MCF 10A (cell line): ENCODE data around the gene VPS13A. TPM values are rescaled to one million over a fixed set of nuclear protein-coding genes. Genes with fewer than 3 reads are reported as not detected.
A peak's percentile ranks its signal among the peaks of the same experiment; 100 is the strongest.

Experiments
- BruUV-seq: library from RNA; stranded (reverse); fragments of 400-500 nt; replicated peaks from 2 replicates; lab custom pipeline; 2021; lab: Mats Ljungman, UMichigan
- CTCF ChIA-PET: fragments of 300-600 bp; sonication (Branson Sonifier 250); formaldehyde crosslinking; extraction: SDS; loops from one replicate; lab custom pipeline; 2021; ENCODE audit warnings: antibody characterized with exemption, inconsistent platforms; lab: Yijun Ruan, JAX
- POLR2A ChIA-PET: fragments of 300-600, 350-650 bp; sonication (Branson Sonifier 250); formaldehyde crosslinking; extraction: SDS; loops from one replicate; lab custom pipeline; 2020; ENCODE audit warnings: antibody characterized with exemption, inconsistent platforms; lab: Yijun Ruan, JAX
- DNase-seq: peaks from one replicate; pipeline ENCODE4 v3.0.0-alpha.2; 2018; ENCODE audit not compliant: unreplicated experiment
- H3K27ac Mint-ChIP-seq: one replicate; pipeline ENCODE4 v1.8.0; 2022; ENCODE audit warnings: mild to moderate bottlenecking, low read depth, mixed read lengths; ENCODE audit not compliant: unreplicated experiment
- H3K27me3 Mint-ChIP-seq: one replicate; pipeline ENCODE4 v1.8.0; 2022; ENCODE audit warnings: mixed read lengths; ENCODE audit not compliant: insufficient read depth, unreplicated experiment
- H3K36me3 Mint-ChIP-seq: one replicate; pipeline ENCODE4 v1.8.0; 2022; ENCODE audit warnings: mild to moderate bottlenecking, moderate library complexity, mixed read lengths; ENCODE audit not compliant: insufficient read depth, unreplicated experiment
- H3K4me1 Mint-ChIP-seq: one replicate; pipeline ENCODE4 v1.8.0; 2022; ENCODE audit warnings: mixed read lengths; ENCODE audit not compliant: insufficient read depth, unreplicated experiment
- H3K4me3 Mint-ChIP-seq: one replicate; pipeline ENCODE4 v1.8.0; 2022; ENCODE audit warnings: mild to moderate bottlenecking, moderate library complexity, mixed read lengths; ENCODE audit not compliant: unreplicated experiment
- H3K9me3 Mint-ChIP-seq: one replicate; pipeline ENCODE4 v1.8.0; 2022; ENCODE audit warnings: mixed read lengths; ENCODE audit not compliant: unreplicated experiment
- CTCF ChIP-seq: fragments of 200-600 bp; IDR thresholded peaks from one replicate; pipeline ENCODE4 v1.8.0; 2022; ENCODE audit warnings: antibody characterized with exemption, mild to moderate bottlenecking; ENCODE audit not compliant: unreplicated experiment
- intact Hi-C: fragments of 100-400 bp; cut with micrococcal nuclease; formaldehyde crosslinking; loops from 2 replicates; pipeline ENCODE4 v1.14.1; 2022
- total RNA-seq: library from RNA; stranded (reverse); gene quantifications from 2 replicates; pipeline ENCODE4 v1.2.3, GENCODE V29; 2022

Gene VPS13A
- total RNA-seq, 1 experiment from 2014 or later, result 29.6 TPM

- BruUV-seq, result no TSS peak
- Mint-ChIP-seq H3K36me3 (no peaks in the 10 kb centered on the region), H3K9me3 (no peaks in the 10 kb centered on the region), H3K27ac (no peak overlapping the region), H3K27me3 (no peaks in the 10 kb centered on the region), H3K4me3 (no peak overlapping the region), H3K4me1 (peaks cover 41% of the 10 kb centered on the region)
- ChIA-PET POLR2A (interaction anchor here (1.2 to 3.5 kb wide), 8 partner anchors 20 to 713 kb away, joined by 3 to 17 read pairs (median 6); partner anchors contain the start of gene VPS13A), CTCF (interaction anchor here (0.5 to 8.2 kb wide), 10 partner anchors 8 to 762 kb away, joined by 3 to 100 read pairs (median 4); partner anchors contain the start of gene RFK)
- no peak for DNase-seq
- intact Hi-C loops, result no loop called here
- TF ChIP-seq CTCF, result no peak
Measured at GRCh38 chr9:77156646-77157371, 20.5 kb upstream of the VPS13A start.

GRCh38 chr9:77158772-77159513 lies 18.4 kb upstream of the VPS13A start:
- Mint-ChIP-seq H3K4me3 (peak overlapping the region; percentile 17), H3K4me1 (peaks cover 50% of the 10 kb centered on the region), H3K36me3 (no peaks in the 10 kb centered on the region), H3K9me3 (no peaks in the 10 kb centered on the region), H3K27me3 (no peaks in the 10 kb centered on the region), H3K27ac (peak overlapping the region; percentile 53)
- peak; percentile 71 for DNase-seq
- TF ChIP-seq CTCF, result no peak
- ChIA-PET POLR2A (interaction anchor here (0.6 to 3.5 kb wide), 15 partner anchors 8 to 765 kb away, joined by 3 to 17 read pairs (median 4); partner anchors contain the start of genes RFK and VPS13A), CTCF (interaction anchor here (0.7 to 8.2 kb wide), 9 partner anchors 8 to 500 kb away, joined by 3 to 100 read pairs (median 4); partner anchors contain the start of gene VPS13A)
- no TSS peak for BruUV-seq
- intact Hi-C loops, result no loop called here

GRCh38 chr9:77161191-77161590 lies 16.1 kb upstream of the VPS13A start:
- Mint-ChIP-seq H3K27ac (peak overlapping the region; percentile 3), H3K4me1 (peaks cover 53% of the 10 kb centered on the region), H3K36me3 (no peaks in the 10 kb centered on the region), H3K4me3 (no peak overlapping the region), H3K27me3 (no peaks in the 10 kb centered on the region), H3K9me3 (no peaks in the 10 kb centered on the region)
- DNase-seq, result no peak
- POLR2A ChIA-PET, result no interaction called here
- BruUV-seq, result no TSS peak
- CTCF ChIA-PET, result interaction anchor here (0.6 to 8.2 kb wide), 9 partner anchors 11 to 458 kb away, joined by 3 to 100 read pairs (median 3); no protein-coding TSS in a partner anchor
- no peak for TF ChIP-seq CTCF
- intact Hi-C loops, result loop anchor here (10.0 kb wide), 2 partner anchors 294 to 496 kb away; no protein-coding TSS in a partner anchor
